COLO668 (cell line): ENCODE measurements around the gene OFD1.

Source experiments
- DNase-seq: peaks from one replicate; lab custom pipeline; 2025; ENCODE audit not compliant: unreplicated experiment; lab: John Stamatoyannopoulos, UW

OFD1 gene

GRCh38 chrX:13793897-13794296 lies 59.3 kb downstream of the OFD1 start:
- no peak for DNase-seq

GRCh38 chrX:13794417-13794816 lies 59.9 kb downstream of the OFD1 start:
- no peak for DNase-seq

- DNase-seq: no peak
Measured at GRCh38 chrX:13797512-13797911, 63.0 kb downstream of the OFD1 start.

GRCh38 chrX:13798184-13798583 lies 63.6 kb downstream of the OFD1 start:
- DNase-seq: no peak

GRCh38 chrX:13803116-13803515 lies 68.6 kb downstream of the OFD1 start:
- no peak for DNase-seq

- DNase-seq: no peak
Measured at GRCh38 chrX:13805241-13805640, 70.7 kb downstream of the OFD1 start.

GRCh38 chrX:13808293-13808692 lies 73.7 kb downstream of the OFD1 start:
- no peak for DNase-seq

- no peak for DNase-seq
Measured at GRCh38 chrX:13808865-13809264, 74.3 kb downstream of the OFD1 start.

GRCh38 chrX:13815664-13816063 lies 81.1 kb downstream of the OFD1 start:
- no peak for DNase-seq

- no peak for DNase-seq
Measured at GRCh38 chrX:13816176-13816575, 81.6 kb downstream of the OFD1 start.

- DNase-seq: no peak
Measured at GRCh38 chrX:13816643-13817627, 82.4 kb downstream of the OFD1 start, which contains the start of gene GPM6B. TSS of gene GPM6B (minus strand) at chrX:13817093. CDS start at chrX:13816904, 189 bp downstream.
